Testis (tissue), 2 donors: Measurements from ENCODE around the gene PTPRN2.

Experiments
- POLR2A ChIP-seq: fragments of 450-650 bp; IDR thresholded peaks from one replicate; pipeline ENCODE4 v1.6.1; 2017; ENCODE audit warnings: antibody characterized with exemption, mild to moderate bottlenecking, moderate library complexity
- TF ChIP-seq, protein P1 (sequence below), 3 experiments: fragments of 450-650 bp in 2 of 3; fragments of 200-600 bp in 1 of 3; sonication (generic) in 1 of 3; IDR thresholded peaks; one replicate each; pipeline ENCODE4 v1.5.1; 2016 to 2019; ENCODE audit warnings: antibody characterized with exemption in 3 of 3, mild to moderate bottlenecking in 2 of 3, moderate library complexity in 1 of 3

GRCh38 chr7:157575777-157576176 lies 1011.8 kb downstream of the PTPRN2 start:
- TF ChIP-seq, protein P1, sequence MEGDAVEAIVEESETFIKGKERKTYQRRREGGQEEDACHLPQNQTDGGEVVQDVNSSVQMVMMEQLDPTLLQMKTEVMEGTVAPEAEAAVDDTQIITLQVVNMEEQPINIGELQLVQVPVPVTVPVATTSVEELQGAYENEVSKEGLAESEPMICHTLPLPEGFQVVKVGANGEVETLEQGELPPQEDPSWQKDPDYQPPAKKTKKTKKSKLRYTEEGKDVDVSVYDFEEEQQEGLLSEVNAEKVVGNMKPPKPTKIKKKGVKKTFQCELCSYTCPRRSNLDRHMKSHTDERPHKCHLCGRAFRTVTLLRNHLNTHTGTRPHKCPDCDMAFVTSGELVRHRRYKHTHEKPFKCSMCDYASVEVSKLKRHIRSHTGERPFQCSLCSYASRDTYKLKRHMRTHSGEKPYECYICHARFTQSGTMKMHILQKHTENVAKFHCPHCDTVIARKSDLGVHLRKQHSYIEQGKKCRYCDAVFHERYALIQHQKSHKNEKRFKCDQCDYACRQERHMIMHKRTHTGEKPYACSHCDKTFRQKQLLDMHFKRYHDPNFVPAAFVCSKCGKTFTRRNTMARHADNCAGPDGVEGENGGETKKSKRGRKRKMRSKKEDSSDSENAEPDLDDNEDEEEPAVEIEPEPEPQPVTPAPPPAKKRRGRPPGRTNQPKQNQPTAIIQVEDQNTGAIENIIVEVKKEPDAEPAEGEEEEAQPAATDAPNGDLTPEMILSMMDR (IDR thresholded peaks at IDR 0.05): no peak
- TF ChIP-seq POLR2A: no peak
